G401.6 (cell line): Measurements from ENCODE around the gene COTL1.
"Not testable (repeated sequence)": the region's sequence is repeated elsewhere in the genome, so short reads cannot be mapped to it uniquely, and the experiment has no call there.

Source experiments
- FAIRE-seq: peaks from 2 replicates; lab custom pipeline; 2012; peaks lifted over from hg19 to GRCh38; lab: Jason Lieb, UNC

Gene COTL1

GRCh38 chr16:84569382-84569987, 48.4 kb downstream of the COTL1 start:
- FAIRE-seq: no peak

GRCh38 chr16:84568066-84568465, 49.8 kb downstream of the COTL1 start:
- no peak for FAIRE-seq

- FAIRE-seq: no peak
Observed at GRCh38 chr16:84567286-84567962, 50.5 kb downstream of the COTL1 start.

DNA sequence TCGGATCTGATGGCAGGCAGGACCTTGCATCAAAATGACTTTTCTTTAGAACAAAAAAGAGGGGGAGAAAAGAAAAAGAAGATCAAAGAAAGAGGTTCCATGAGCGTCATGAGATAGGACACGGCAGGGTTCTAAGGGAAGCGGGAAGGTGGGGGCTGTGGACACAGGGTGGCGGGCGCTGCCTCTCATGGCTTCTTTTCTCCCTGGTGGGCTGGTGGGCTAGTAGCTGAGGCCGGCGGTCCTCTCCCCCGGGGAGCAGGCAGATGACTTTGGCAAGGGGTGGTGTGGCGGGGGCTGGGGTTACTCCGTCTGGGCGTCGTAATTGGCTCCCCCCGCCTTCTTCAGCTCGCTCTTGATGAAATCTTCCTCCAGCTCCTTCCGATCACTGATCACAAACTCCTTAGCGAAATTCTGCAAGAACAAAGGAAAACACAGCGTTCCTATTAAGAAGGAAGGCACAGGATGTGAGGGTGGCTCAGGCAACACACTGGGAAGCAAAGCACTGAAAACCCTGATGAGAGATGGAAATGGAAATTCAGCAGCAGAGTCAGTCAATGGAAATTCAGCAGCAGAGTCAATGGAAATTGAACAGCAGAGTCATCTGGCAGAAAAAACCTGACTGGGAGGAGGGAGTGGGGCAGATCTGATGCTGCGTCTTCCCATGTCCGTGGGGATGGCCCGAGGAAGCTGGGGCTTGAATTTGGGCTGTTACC, 51.2 kb downstream of the COTL1 start:
- FAIRE-seq: no peak

GRCh38 chr16:84565669-84566495, 52.0 kb downstream of the COTL1 start:
- no peak for FAIRE-seq

DNA sequence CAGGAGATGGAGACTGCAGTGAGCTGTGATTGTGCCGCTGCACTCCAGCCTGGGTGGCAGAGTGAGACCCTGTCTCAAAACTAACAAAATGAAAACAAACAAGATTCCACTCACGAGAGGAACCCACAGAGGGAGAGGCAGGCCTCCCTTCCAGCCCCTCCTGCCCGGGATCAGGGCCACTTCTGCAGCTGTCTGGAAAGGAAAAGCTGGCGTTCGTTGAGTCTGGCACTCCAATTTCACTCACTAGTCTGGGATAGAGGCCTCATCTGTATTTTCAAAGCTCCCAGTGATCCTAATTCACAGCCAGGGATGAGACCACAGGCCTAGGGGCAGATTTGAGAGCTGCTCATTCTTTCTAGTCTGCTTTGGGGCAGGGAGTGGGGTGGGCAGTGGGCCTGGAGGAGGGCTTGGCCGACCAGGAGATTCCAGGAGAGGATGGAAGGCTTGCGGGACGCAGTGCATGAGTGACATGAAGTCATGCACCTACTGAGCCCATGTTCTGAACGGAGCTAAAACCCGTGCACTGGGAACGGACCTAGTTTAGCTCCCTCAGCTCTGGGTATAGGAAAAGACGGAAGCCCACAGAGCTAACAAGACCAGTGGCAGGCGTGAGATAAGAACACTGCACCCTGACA, 54.0 kb downstream of the COTL1 start:
- FAIRE-seq: no peak

GRCh38 chr16:84563064-84563715, 54.7 kb downstream of the COTL1 start:
- no peak for FAIRE-seq

DNA sequence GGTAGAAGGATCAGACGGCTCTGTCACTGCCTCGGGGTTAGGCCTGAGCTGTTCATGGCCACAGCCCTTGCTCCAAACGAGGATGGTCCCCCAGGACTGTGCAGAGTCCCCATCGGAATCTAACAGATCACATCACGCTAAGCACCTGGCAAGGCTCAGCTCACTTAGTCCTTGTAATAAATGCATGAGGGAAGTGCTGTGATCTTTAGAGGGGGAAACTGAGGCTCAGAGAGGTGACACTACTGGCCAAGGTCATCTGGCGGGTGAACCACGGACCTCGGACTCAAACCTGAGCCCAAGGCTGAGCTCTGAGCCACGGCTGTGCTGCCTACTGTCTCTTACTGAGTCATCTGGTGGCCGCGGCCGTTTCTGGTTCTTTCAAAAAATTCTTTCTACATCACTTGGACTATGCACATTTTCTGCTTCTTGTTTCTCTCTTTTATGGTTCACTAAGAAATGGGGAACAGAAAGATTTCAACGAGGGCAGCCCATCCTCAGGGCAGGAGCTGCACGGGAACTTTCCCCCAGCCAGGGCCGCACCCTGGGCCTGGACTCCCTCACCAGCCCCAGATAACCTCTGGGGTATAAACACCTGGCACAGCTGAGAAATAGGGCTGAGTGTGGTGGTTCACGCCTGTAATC, 55.6 kb downstream of the COTL1 start:
- FAIRE-seq: no peak

- FAIRE-seq: no peak
Observed at GRCh38 chr16:84561291-84561690, 56.6 kb downstream of the COTL1 start.

DNA sequence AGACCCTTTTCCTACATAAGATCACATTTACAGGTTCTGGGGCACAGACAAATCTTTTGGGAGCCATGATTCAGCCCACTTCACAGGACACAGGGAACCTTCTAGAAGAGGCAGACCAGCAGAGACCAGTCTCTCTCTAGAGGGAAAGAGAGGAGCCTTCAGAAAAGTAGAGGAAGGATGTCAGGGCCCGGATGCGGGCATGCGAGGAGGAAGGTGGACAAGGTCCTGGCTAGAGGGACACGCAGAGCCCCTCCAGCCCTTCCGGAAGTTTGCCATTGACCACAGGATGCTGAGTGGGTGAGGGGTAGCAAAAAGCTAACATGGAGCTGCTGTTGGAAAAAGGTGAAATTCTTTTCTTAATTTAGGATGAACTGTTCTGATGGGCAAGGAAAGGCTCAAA, 57.6 kb downstream of the COTL1 start:
- FAIRE-seq: no peak

- FAIRE-seq: no peak
Observed at GRCh38 chr16:84559311-84559932, 58.5 kb downstream of the COTL1 start.

GRCh38 chr16:84558850-84559249, 59.0 kb downstream of the COTL1 start:
- not testable (repeated sequence) for FAIRE-seq

DNA sequence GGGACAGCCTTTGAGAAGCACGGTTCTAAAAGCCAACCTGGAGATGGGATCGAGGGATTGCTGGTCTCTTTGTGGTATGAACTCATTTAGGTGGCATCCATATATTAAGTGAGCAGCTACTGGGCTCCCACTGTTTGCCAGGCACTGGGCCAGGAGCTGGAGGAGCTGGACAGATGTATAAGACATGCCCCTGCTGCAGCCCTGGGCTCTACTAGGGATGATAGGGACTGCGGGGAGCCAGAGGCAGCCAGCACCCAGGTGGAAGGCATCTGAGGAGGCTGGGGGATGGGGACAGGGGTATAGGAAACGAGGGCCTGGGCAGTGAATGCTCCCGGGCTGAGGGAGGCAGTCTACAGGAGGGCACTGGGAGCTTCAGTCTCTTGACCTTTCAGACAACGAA, 60.4 kb downstream of the COTL1 start:
- no peak for FAIRE-seq

DNA sequence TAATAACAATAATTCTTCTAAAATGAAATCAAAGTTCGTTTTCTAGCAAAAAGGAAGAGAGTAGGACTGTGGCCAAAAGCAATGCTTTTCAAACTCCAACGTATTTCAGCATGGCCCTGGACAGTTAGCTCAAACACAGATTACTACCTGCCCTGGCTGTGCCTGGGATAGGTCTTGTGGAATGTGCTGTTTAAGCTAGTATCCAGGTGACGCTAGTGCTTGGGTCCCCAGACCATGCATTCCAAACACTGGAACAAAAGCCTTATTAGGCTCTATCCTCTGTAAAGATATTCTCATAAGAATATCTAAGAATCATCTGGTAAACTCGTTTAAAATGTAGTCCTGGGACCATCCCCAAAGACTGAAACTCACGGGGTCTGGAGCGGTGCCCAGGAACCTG, 60.8 kb downstream of the COTL1 start:
- no peak for FAIRE-seq

DNA sequence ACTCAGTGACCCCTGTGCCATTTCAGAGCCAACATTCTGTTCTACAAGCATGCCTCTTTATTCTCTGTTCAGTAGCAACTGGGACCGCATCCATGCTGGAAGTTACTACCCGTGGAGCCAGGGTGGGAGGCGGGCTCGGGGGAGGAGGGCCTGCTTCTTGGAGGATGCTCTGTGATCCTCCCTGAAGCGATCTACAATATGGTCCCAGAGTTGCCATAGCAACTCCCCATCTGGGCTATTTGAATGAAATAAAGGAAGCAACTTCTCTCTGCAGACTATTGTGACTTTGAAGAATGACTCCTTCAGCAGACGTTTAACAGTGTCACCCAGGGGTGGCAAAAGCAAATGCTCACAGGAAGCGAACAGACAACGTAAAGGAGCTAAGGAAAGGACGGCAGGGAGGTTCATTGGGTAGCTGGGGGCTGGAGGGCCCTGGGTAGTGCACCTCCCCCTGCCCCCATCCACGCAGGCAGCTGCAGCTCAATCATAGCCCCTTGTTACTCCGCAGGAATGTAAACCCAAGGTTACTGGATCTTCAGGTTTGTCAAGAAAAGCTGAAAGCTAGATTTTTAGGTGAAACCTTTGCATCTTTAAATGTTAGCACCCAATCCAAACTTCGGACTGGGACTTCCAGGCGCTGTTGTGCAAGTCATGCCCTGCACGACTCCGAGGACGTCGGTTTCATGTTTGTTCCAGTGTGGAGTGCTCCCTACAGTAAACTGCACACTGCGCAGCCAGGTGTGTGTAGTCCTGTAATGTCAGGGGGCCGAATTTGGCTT, 62.3 kb downstream of the COTL1 start:
- no peak for FAIRE-seq

- FAIRE-seq: no peak
Observed at GRCh38 chr16:84554627-84555328, 63.1 kb downstream of the COTL1 start.

- FAIRE-seq: no peak
Observed at GRCh38 chr16:84553873-84554399, 63.9 kb downstream of the COTL1 start.

DNA sequence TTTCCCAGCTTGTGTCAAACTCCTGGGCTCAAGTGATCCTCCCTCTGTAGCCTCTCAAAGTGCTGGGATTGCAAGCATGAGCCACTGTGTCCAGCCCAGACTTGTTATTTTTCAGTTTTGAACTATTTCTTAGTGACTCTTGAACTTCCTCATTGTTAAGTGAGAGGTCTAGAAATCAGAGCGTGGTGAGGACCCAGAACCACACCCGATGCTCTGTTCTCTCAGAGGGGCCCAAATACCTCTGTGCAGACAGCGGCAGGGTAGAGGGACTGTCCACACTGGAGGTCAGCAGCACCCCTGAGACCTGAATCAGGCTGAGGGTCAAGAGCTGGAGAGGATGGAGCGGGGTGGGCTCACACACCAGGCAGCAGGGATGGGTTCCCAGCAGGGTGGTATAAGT, 65.7 kb downstream of the COTL1 start:
- FAIRE-seq: no peak

GRCh38 chr16:84550096-84550495, 67.8 kb downstream of the COTL1 start:
- no peak for FAIRE-seq
